K562 treated with DMSO at 1 percent for 24 hours (cell line): ENCODE data around the gene RHOB. TPM values are rescaled to one million over a fixed set of nuclear protein-coding genes. Genes with fewer than 3 reads are reported as not detected.

Source experiments
- total RNA-seq: library from RNA; unstranded; fragments of 300-600 nt; gene quantifications from 2 replicates; pipeline ENCODE4 v1.2.3, GENCODE V29; 2022; ENCODE audit warnings: low read depth; ENCODE audit not compliant: insufficient read depth

Gene RHOB
- 6.3 and 6.7 TPM in 2 replicates for total RNA-seq

DNA sequence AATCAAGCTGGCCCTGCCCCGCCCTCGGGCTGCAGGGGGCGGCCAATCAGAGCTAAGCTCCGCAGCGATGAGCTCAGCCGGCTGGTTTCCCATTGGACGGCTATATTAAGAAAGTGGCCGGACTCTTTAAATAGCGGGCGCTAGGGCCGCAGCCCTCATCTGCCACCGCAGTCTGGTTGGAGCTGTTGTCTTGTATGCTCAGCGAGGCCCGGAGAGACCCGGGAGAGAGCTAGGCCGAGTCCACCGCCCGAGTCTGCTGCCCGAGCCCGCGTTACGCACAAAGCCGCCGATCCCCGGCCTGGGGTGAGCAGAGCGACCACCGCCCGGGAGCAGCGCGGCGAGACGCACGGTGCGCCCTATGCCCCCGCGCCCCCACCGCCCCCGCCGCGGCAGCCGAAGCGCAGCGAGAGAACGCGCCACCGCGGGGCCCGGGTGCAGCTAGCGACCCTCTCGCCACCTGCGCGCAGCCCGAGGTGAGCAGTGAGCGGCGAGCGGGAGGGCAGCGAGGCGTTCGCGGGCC, at the start of gene RHOB:
TSS of gene RHOB (plus strand) at position 158 of the 520 bp plus-strand sequence. CDS start 392 bp downstream, outside the sequence.

Other genes with a start within 250 kb of the RHOB start
- 0.49 and 0.81 TPM in 2 replicates for gene SDC1, start 221.9 kb upstream of the RHOB start, total RNA-seq
- 20.5 and 27.7 TPM in 2 replicates for gene PUM2, start 96.2 kb upstream of the RHOB start, total RNA-seq
- gene HS1BP3, start 204.0 kb downstream of the RHOB start, total RNA-seq: 27.0 and 28.0 TPM in 2 replicates
- gene GDF7, start 220.1 kb downstream of the RHOB start, total RNA-seq: not detected in 2 replicates